Measurements from ENCODE around the gene RPL26.
A peak's percentile ranks its signal among the peaks of the same experiment; 100 is the strongest.
"Not testable (repeated sequence)": the region's sequence is repeated elsewhere in the genome, so short reads cannot be mapped to it uniquely, and the experiment has no call there.

RPL26 gene

GRCh38 chr17:8392674-8393469 lies 9.9 kb upstream of the RPL26 start:
- H3K36me3 ChIP-seq (ENCODE audit: control insufficient read depth, insufficient read depth, low read length): no peaks in the 10 kb centered on the region
- H3K4me3 ChIP-seq (ENCODE audit: low read length): no peak overlapping the region
- H3K9ac ChIP-seq (ENCODE audit: low read length): no peak overlapping the region
- H3K27ac ChIP-seq (ENCODE audit: low read depth, low read length): no peak overlapping the region
- H3K4me1 ChIP-seq (ENCODE audit: control insufficient read depth, insufficient read depth, low read length): no peaks in the 10 kb centered on the region
- peaks cover 7% of the 10 kb centered on the region for H3K27me3 ChIP-seq (ENCODE audit: control insufficient read depth, insufficient read depth, low read length)

DNA sequence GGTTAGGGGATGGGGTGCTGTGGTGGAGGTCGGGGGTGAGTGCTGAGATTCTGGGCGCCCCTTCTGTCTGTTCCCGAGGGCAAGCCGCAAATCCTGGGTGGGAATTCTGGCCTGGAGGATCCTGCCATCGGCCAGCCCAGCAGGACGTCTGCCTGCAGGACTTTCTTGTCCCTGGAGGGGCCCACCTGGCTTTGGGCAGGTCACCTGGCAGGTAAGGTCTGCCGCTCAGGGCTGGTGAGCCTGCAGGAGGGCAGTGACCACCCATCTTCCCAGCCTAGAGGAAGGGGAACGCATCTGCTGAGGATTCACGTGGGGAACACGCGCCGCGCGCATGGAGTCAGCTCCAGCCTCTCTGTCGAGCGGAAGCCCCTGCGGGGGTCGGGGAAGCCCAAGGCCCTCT lies 9.3 kb upstream of the RPL26 start:
- no peak overlapping the region for H3K27ac ChIP-seq (ENCODE audit: low read depth, low read length)
- H3K9ac ChIP-seq (ENCODE audit: low read length): no peak overlapping the region
- H3K4me3 ChIP-seq (ENCODE audit: low read length): no peak overlapping the region
- no peaks in the 10 kb centered on the region for H3K36me3 ChIP-seq (ENCODE audit: control insufficient read depth, insufficient read depth, low read length)
- peaks cover 1% of the 10 kb centered on the region for H3K27me3 ChIP-seq (ENCODE audit: control insufficient read depth, insufficient read depth, low read length)
- no peaks in the 10 kb centered on the region for H3K4me1 ChIP-seq (ENCODE audit: control insufficient read depth, insufficient read depth, low read length)

DNA sequence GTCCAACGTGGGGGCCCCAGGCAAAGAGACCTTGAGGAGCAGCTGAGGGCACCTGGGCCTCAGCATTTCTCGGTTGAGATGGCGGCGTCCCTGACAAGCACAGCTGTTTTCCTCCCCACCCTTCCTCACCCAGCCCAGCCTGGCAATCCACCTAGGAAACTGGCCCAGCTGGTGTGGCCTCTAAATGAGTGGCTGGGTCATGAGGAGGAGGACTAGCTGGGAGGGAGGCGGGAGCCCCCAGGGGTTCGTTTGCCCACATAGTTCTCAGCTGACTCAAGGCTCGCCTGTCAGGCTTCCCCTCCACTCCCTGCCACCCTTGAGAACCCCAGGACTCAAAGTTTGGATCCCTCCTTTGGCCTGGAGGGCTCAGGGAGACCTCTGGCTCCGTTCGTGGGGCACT lies 8.7 kb upstream of the RPL26 start:
- Histone ChIP-seq H3K27ac (ENCODE audit: low read depth, low read length) (no peak overlapping the region), H3K4me1 (ENCODE audit: control insufficient read depth, insufficient read depth, low read length) (no peaks in the 10 kb centered on the region), H3K9ac (ENCODE audit: low read length) (no peak overlapping the region), H3K4me3 (ENCODE audit: low read length) (no peak overlapping the region), H3K27me3 (ENCODE audit: control insufficient read depth, insufficient read depth, low read length) (no peaks in the 10 kb centered on the region), H3K36me3 (ENCODE audit: control insufficient read depth, insufficient read depth, low read length) (no peaks in the 10 kb centered on the region)

DNA sequence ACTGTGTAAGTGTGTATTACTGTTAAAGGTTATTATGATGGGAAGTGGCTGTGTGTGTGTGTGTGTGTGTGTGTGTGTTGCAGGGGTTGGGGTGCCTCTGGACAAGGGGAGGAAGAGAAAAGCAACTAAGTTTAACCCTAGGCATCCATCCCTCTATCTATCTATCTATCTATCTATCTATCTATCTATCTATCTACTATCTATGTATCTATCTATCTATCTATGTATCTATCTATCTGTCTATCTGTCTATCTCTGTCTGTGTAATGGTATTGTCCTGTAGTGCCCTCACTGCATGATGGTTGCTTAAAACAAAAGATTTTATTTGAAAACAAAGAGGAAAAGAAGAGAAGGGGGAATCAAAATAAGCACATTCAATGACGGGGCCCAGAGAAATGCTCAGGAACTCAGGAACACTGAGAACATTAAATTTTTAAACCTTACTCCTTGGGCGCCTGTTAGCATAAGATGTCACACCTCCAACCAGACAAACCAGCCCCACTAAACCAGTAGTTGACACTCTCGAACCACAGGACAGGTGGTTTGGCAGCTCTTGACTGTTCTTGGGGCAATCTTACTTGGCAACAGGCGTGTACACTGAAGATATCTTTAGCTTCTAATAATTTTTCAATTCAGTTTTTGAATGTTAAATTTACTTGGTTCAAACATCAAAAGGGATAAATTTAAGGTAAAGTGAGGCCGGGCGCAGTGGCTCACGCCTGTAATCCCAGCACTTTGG lies 5.1 kb upstream of the RPL26 start:
- Histone ChIP-seq H3K9ac (ENCODE audit: low read length) (no peak overlapping the region), H3K36me3 (ENCODE audit: control insufficient read depth, insufficient read depth, low read length) (no peaks in the 10 kb centered on the region), H3K4me1 (ENCODE audit: control insufficient read depth, insufficient read depth, low read length) (no peaks in the 10 kb centered on the region), H3K27ac (ENCODE audit: low read depth, low read length) (no peak overlapping the region), H3K27me3 (ENCODE audit: control insufficient read depth, insufficient read depth, low read length) (no peaks in the 10 kb centered on the region), H3K4me3 (ENCODE audit: low read length) (no peak overlapping the region)

DNA sequence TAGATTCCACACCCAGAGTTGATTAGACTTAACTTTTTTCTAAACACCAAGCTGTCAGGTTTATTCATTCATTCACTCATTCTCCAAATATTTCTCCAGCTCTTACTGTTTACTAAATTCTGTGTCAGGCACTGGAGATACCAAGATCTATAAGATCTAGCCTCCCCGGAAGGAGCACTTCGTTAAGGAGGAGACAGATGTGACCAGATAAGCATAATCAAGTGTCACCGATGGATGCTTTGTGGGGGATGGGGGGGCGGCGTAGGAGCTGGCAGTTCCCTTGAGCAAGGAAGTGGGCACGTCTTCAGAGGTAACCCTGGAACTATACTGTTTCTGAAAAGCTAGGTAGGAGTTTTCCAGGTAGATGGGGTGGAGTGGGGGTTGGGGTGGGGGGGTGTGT lies 3.8 kb upstream of the RPL26 start:
- Histone ChIP-seq H3K4me3 (ENCODE audit: low read length) (no peak overlapping the region), H3K27me3 (ENCODE audit: control insufficient read depth, insufficient read depth, low read length) (no peaks in the 10 kb centered on the region), H3K27ac (ENCODE audit: low read depth, low read length) (no peak overlapping the region), H3K9ac (ENCODE audit: low read length) (no peak overlapping the region), H3K4me1 (ENCODE audit: control insufficient read depth, insufficient read depth, low read length) (peaks cover 3% of the 10 kb centered on the region), H3K36me3 (ENCODE audit: control insufficient read depth, insufficient read depth, low read length) (no peaks in the 10 kb centered on the region)

GRCh38 chr17:8384801-8385378 lies 1.9 kb upstream of the RPL26 start:
- H3K27ac ChIP-seq (ENCODE audit: low read depth, low read length): no peak overlapping the region
- H3K27me3 ChIP-seq (ENCODE audit: control insufficient read depth, insufficient read depth, low read length): no peaks in the 10 kb centered on the region
- H3K36me3 ChIP-seq (ENCODE audit: control insufficient read depth, insufficient read depth, low read length): peaks cover 5% of the 10 kb centered on the region
- H3K4me1 ChIP-seq (ENCODE audit: control insufficient read depth, insufficient read depth, low read length): peaks cover 4% of the 10 kb centered on the region
- no peak overlapping the region for H3K4me3 ChIP-seq (ENCODE audit: low read length)
- H3K9ac ChIP-seq (ENCODE audit: low read length): no peak overlapping the region

DNA sequence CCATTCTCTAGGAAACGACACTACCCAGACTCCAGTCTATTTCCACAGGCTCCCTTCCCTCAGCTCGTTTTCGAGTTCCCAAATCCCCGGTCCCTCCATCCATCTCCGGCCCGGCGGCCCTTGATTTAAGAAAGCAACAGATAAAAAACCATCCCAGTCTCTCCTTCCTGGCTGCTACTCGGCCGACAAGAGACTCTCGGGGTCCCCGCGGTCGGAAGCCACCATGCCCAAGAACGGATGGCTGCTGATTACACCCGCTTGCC lies 182 bp downstream of the RPL26 start:
- Histone ChIP-seq H3K27ac (ENCODE audit: low read depth, low read length) (peak overlapping the region; percentile 79), H3K4me1 (ENCODE audit: control insufficient read depth, insufficient read depth, low read length) (peaks cover 4% of the 10 kb centered on the region), H3K36me3 (ENCODE audit: control insufficient read depth, insufficient read depth, low read length) (peaks cover 14% of the 10 kb centered on the region), H3K4me3 (ENCODE audit: low read length) (peak overlapping the region; percentile 86), H3K27me3 (ENCODE audit: control insufficient read depth, insufficient read depth, low read length) (no peaks in the 10 kb centered on the region), H3K9ac (ENCODE audit: low read length) (peak overlapping the region; percentile 56)

DNA sequence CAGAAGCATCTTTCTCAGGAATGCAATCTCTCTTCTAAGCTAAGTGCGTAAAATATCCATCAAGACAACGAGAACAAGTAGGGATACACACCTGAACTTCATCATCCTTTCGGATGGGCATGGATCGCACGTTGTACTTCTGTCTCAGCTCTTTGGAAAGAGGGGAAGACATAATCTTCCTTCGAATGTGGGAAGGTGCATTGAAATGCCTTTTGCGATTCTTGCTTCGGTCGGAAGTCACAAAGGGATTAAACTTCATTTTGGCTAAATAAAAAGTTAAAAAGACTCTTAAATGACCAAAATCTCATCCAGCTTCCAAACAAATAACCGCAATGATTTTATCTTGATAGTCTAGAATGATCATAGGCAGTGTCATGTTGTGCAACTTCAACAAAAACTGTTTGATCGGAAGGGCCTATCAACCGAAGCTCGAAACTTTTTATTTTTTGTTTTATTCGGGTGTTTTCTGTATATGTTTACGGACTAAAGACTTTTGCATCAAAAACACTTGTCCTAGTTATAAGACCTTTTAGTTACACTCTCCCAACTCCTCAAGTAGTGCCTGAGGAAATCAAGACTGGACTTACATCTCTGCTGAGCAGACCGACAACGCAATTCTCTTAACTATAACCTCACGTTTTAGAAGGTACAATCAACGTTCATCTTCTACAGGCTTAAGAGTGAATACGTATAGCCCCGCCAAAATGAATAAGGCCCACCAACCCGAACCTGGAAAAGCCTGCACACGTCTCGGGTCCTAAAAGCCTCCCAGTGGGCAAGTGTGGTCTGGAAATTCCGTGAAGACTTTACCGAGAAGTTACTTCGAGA lies 727 bp downstream of the RPL26 start:
- peak overlapping the region; percentile 56 for H3K9ac ChIP-seq (ENCODE audit: low read length)
- peaks cover 4% of the 10 kb centered on the region for H3K4me1 ChIP-seq (ENCODE audit: control insufficient read depth, insufficient read depth, low read length)
- peaks cover 14% of the 10 kb centered on the region for H3K36me3 ChIP-seq (ENCODE audit: control insufficient read depth, insufficient read depth, low read length)
- H3K27ac ChIP-seq (ENCODE audit: low read depth, low read length): peak overlapping the region; percentile 79
- peak overlapping the region; percentile 86 for H3K4me3 ChIP-seq (ENCODE audit: low read length)
- no peaks in the 10 kb centered on the region for H3K27me3 ChIP-seq (ENCODE audit: control insufficient read depth, insufficient read depth, low read length)

GRCh38 chr17:8380049-8380448 lies 2.9 kb downstream of the RPL26 start:
- H3K4me1 ChIP-seq (ENCODE audit: control insufficient read depth, insufficient read depth, low read length): peaks cover 7% of the 10 kb centered on the region
- no peaks in the 10 kb centered on the region for H3K27me3 ChIP-seq (ENCODE audit: control insufficient read depth, insufficient read depth, low read length)
- no peak overlapping the region for H3K9ac ChIP-seq (ENCODE audit: low read length)
- peaks cover 14% of the 10 kb centered on the region for H3K36me3 ChIP-seq (ENCODE audit: control insufficient read depth, insufficient read depth, low read length)
- H3K27ac ChIP-seq (ENCODE audit: low read depth, low read length): no peak overlapping the region
- no peak overlapping the region for H3K4me3 ChIP-seq (ENCODE audit: low read length)

DNA sequence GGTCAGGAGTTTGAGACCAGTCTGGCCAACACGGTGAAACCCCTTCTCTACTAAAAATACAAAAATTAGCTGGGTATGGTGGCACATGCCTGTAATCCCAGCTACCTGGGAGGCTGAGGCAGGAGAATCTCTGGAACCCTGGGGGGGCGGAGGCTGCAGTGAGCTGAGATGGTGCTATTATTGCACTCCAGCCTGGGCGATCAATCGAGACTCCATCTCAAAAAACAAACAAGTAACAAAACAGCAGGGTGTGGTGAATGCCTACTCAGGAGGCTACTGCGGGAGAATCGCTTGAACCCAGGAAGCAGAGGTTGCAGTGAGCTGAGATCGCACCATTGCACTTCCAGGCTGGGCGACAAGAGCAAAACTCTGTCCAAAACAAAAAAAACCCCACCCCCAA lies 4.9 kb downstream of the RPL26 start:
- not testable (repeated sequence) for H3K27ac ChIP-seq (ENCODE audit: low read depth, low read length); H3K27me3 ChIP-seq (ENCODE audit: control insufficient read depth, insufficient read depth, low read length); H3K4me3 ChIP-seq (ENCODE audit: low read length); H3K9ac ChIP-seq (ENCODE audit: low read length); H3K4me1 ChIP-seq (ENCODE audit: control insufficient read depth, insufficient read depth, low read length)
- peaks cover 14% of the 10 kb centered on the region for H3K36me3 ChIP-seq (ENCODE audit: control insufficient read depth, insufficient read depth, low read length)

DNA sequence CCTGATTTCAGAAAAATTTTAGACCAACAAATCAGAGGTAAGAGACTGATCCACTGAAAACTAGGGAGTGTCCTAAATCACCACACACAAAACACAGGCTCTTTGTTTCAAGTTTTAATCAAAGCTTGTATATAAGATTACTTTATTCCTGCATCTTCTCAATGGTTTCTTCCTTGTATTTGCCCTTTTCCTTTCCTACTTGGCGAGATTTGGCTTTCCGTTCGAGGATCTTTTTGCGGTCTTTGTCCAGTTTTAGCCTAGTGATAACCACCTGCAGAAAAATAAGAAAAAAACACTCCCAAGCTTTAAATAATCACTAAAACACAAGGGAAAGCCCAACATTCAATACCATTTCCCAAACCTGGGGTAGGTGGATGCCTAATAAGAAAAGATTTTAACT lies 5.6 kb downstream of the RPL26 start:
- H3K36me3 ChIP-seq (ENCODE audit: control insufficient read depth, insufficient read depth, low read length): peaks cover 14% of the 10 kb centered on the region
- no peaks in the 10 kb centered on the region for H3K27me3 ChIP-seq (ENCODE audit: control insufficient read depth, insufficient read depth, low read length)
- no peak overlapping the region for H3K4me3 ChIP-seq (ENCODE audit: low read length)
- peaks cover 7% of the 10 kb centered on the region for H3K4me1 ChIP-seq (ENCODE audit: control insufficient read depth, insufficient read depth, low read length)
- H3K9ac ChIP-seq (ENCODE audit: low read length): no peak overlapping the region
- no peak overlapping the region for H3K27ac ChIP-seq (ENCODE audit: low read depth, low read length)
